Ovary (tissue), 3 donors: ENCODE results near the gene MPND.

ENCODE experiments used
- CTCF ChIP-seq, 3 donors: fragments of 450-650 bp in 2 of 3; fragments of 200-600 bp in 1 of 3; IDR thresholded peaks; one replicate each; pipeline versions ENCODE4 v1.5.1 to v1.8.0; 2016 to 2022; ENCODE audit warnings: antibody characterized with exemption in 3 of 3, mild to moderate bottlenecking in 1 of 3
- EP300 ChIP-seq: sonication (generic); formaldehyde crosslinking; IDR thresholded peaks from one replicate; pipeline ENCODE4 v1.6.1; 2017; ENCODE audit warnings: antibody characterized with exemption
- POLR2A ChIP-seq: fragments of 450-650 bp; IDR thresholded peaks from one replicate; pipeline ENCODE4 v1.6.1; 2017; ENCODE audit warnings: antibody characterized with exemption, mild to moderate bottlenecking, moderate library complexity
- donor health status: DM: no; HTN: no; CAD: no.

GRCh38 chr19:4342314-4342614 lies 1.1 kb upstream of the MPND start:
- TF ChIP-seq CTCF (IDR thresholded peaks at IDR 0.05), result no peak
- TF ChIP-seq EP300, result no peak
- TF ChIP-seq POLR2A, result no peak
